HepG2 (cell line): ENCODE measurements around the gene WSCD2. TPM values are rescaled to one million over a fixed set of nuclear protein-coding genes. Genes with fewer than 3 reads are reported as not detected.

Experiments
- ATAC-seq: fragments of 200-7000 bp; cut with Tn5 transposase; 3 replicates; pipeline ENCODE4 v1.9.1; 2020; ENCODE audit warnings: mild to moderate bottlenecking, moderate library complexity
- BruUV-seq: library from RNA; stranded (reverse); fragments of 400-500 nt; replicated peaks from 2 replicates; lab custom pipeline; 2021; lab: Mats Ljungman, UMichigan
- CTCF ChIA-PET: fragments of 300-600 bp; formaldehyde crosslinking; extraction: SDS; loops from one replicate; lab custom pipeline; 2021; ENCODE audit warnings: low total read pairs, inconsistent platforms, low intra/inter-chr PET ratio; lab: Yijun Ruan, JAX
- POLR2A ChIA-PET: fragments of 350-600 bp; sonication (Branson Sonifier 250); formaldehyde crosslinking; loops from one replicate; lab custom pipeline; 2020; ENCODE audit warnings: antibody characterized with exemption, inconsistent platforms; lab: Yijun Ruan, JAX
- DNase-seq: peaks from one replicate; pipeline ENCODE4 v3.0.0-alpha.2; 2015; ENCODE audit warnings: low spot score
- FAIRE-seq: peaks from 3 replicates; lab custom pipeline; 2011; peaks lifted over from hg19 to GRCh38; lab: Jason Lieb, UNC
- H2AFZ ChIP-seq: one replicate; pipeline ENCODE4 v1.6.1; 2011; ENCODE audit warnings: low read length, inconsistent platforms
- H3K27ac ChIP-seq: fragments of 300-600 bp; 3 replicates; pipeline ENCODE4 v1.8.0; 2011; ENCODE audit warnings: mixed run types, mild to moderate bottlenecking, mixed read lengths, low read length, inconsistent platforms; ENCODE audit not compliant: insufficient read depth; ENCODE audit errors: extremely low read length
- H3K27me3 ChIP-seq, 2 experiments: fragments of 200-600 bp in 1 of 2; 2 replicates in 1 of 2; 3 replicates in 1 of 2; pipeline versions ENCODE4 v1.6.0 to v1.8.0; 2011; ENCODE audit warnings: low read length in 2 of 2, mild to moderate bottlenecking in 2 of 2, moderate library complexity in 2 of 2, inconsistent platforms in 1 of 2; ENCODE audit not compliant: insufficient read depth in 2 of 2, control insufficient read depth in 1 of 2
- H3K36me3 ChIP-seq, 2 experiments: fragments of 200-600 bp in 1 of 2; replicated peaks in 1 of 2; 2 replicates in 1 of 2; 3 replicates in 1 of 2; pipeline versions ENCODE4 v1.5.1 to v1.8.0; 2011; ENCODE audit warnings: low read length in 2 of 2, inconsistent platforms in 1 of 2; ENCODE audit not compliant: insufficient read depth in 2 of 2, control insufficient read depth in 1 of 2
- H3K4me1 ChIP-seq: 2 replicates; pipeline ENCODE4 v1.5.1; 2012; ENCODE audit warnings: low read length, inconsistent platforms; ENCODE audit not compliant: insufficient read depth
- H3K4me2 ChIP-seq: 2 replicates; pipeline ENCODE4 v1.6.0; 2011; ENCODE audit warnings: low read depth, low read length, inconsistent platforms
- H3K4me3 ChIP-seq, 3 experiments: fragments of 200-600 bp in 1 of 3; sonication (generic), shearing (Covaris generic) in 1 of 3; replicated peaks in 1 of 3; 2 replicates each; pipeline ENCODE4 v1.5.1; 2011 to 2016; ENCODE audit warnings: low read length in 3 of 3, inconsistent platforms in 2 of 3, low read depth in 2 of 3, mild to moderate bottlenecking in 2 of 3, control low read depth in 1 of 3, mixed read lengths in 1 of 3; ENCODE audit not compliant: insufficient read depth in 1 of 3
- H3K79me2 ChIP-seq: one replicate; pipeline ENCODE4 v1.6.1; 2011; ENCODE audit warnings: low read length, inconsistent platforms; ENCODE audit not compliant: insufficient read depth
- H3K9ac ChIP-seq: 2 replicates; pipeline ENCODE4 v1.6.0; 2011; ENCODE audit warnings: mild to moderate bottlenecking, low read depth, low read length, inconsistent platforms; ENCODE audit not compliant: insufficient read depth
- H3K9me3 ChIP-seq: 2 replicates; pipeline ENCODE4 v1.5.1; 2012; ENCODE audit warnings: mild to moderate bottlenecking, low read length
- H4K20me1 ChIP-seq: 2 replicates; pipeline ENCODE4 v1.6.0; 2011; ENCODE audit warnings: inconsistent platforms, mild to moderate bottlenecking, low read length, moderate library complexity; ENCODE audit not compliant: insufficient read depth
- ASH2L ChIP-seq: fragments of 300-600, 200-600 bp; sonication (generic); IDR thresholded peaks from 2 replicates; pipeline ENCODE4 v1.7.0; 2017; ENCODE audit warnings: low read depth, mild to moderate bottlenecking, moderate library complexity, mixed read lengths, low read length; ENCODE audit not compliant: insufficient read length
- BORCS8-MEF2B ChIP-seq: sonication (generic); formaldehyde crosslinking; IDR thresholded peaks from 2 replicates; pipeline ENCODE4 v1.8.0; 2022; ENCODE audit warnings: mild to moderate bottlenecking, missing genetic modification reagents
- CENPT ChIP-seq: sonication (generic); formaldehyde crosslinking; IDR thresholded peaks from 2 replicates; pipeline ENCODE4 v1.8.0; 2022; ENCODE audit warnings: low read depth, mild to moderate bottlenecking, moderate library complexity, missing genetic modification reagents
- CREBL2 ChIP-seq: sonication (generic); formaldehyde crosslinking; IDR thresholded peaks from 2 replicates; pipeline ENCODE4 v1.8.1; 2023; ENCODE audit warnings: missing genetic modification reagents, mild to moderate bottlenecking, borderline replicate concordance
- E2F2 ChIP-seq: sonication (generic); formaldehyde crosslinking; IDR thresholded peaks from 2 replicates; pipeline ENCODE4 v1.4.0; 2020; ENCODE audit warnings: missing genetic modification reagents, borderline replicate concordance
- MAFF ChIP-seq: IDR thresholded peaks from 2 replicates; pipeline ENCODE4 v1.6.1; 2011; ENCODE audit warnings: low read depth, low read length, improper control_type of control experiment
- MNT ChIP-seq: fragments of 450-650 bp; IDR thresholded peaks from 2 replicates; pipeline ENCODE4 v1.6.1; 2016
- NR0B2 ChIP-seq: sonication (generic); formaldehyde crosslinking; IDR thresholded peaks from 2 replicates; pipeline ENCODE4 v1.4.0; 2020; ENCODE audit warnings: mild to moderate bottlenecking, missing genetic modification reagents
- ZBTB33 ChIP-seq: sonication (generic); formaldehyde crosslinking; IDR thresholded peaks from 2 replicates; pipeline ENCODE4 v1.4.0; 2020; ENCODE audit warnings: missing genetic modification reagents
- ZFP1 ChIP-seq: IDR thresholded peaks from 2 replicates; pipeline ENCODE4 v1.6.1; 2016
- ZFP36L2 ChIP-seq: sonication (generic); formaldehyde crosslinking; IDR thresholded peaks from 2 replicates; pipeline ENCODE4 v1.4.0; 2020; ENCODE audit warnings: missing genetic modification reagents
- ZNF619 ChIP-seq: sonication (generic); formaldehyde crosslinking; IDR thresholded peaks from 2 replicates; pipeline ENCODE4 v1.4.0; 2020; ENCODE audit warnings: mild to moderate bottlenecking, missing genetic modification reagents
- ZNF878 ChIP-seq: sonication (generic); formaldehyde crosslinking; IDR thresholded peaks from 2 replicates; pipeline ENCODE4 v1.8.1; 2023; ENCODE audit warnings: mild to moderate bottlenecking, missing genetic modification reagents, moderate library complexity
- ZNF879 ChIP-seq: sonication (generic); formaldehyde crosslinking; IDR thresholded peaks from 2 replicates; pipeline ENCODE4 v1.8.1; 2023; ENCODE audit warnings: missing genetic modification reagents
- WGBS: methylation state at CpG from one replicate; pipeline ENCODE4 v1.1.6; 2017; ENCODE audit warnings: low lambda C conversion rate; 5-methylcytosine and 5-hydroxymethylcytosine counted together
- in situ Hi-C: cut with HindIII; loops from 2 replicates; pipeline ENCODE4 v1.10.0; 2017; ENCODE audit warnings: low pct_unique_long_range_greater_than_20kb; ENCODE audit not compliant: extremely low pct_ligation_motif_present
- intact Hi-C: fragments of 100-400 bp; cut with micrococcal nuclease; formaldehyde crosslinking; loops from one replicate; pipeline ENCODE4 v1.10.0; 2022; ENCODE audit not compliant: unreplicated experiment
- polyA plus RNA-seq, 8 experiments: library from polyadenylated mRNA; depleted of rRNA in 3 of 8; stranded (reverse) in 7 of 8; unstranded in 1 of 8; fragments of >200 nt; fragmentation: Illumina TruSeq in 4 of 8; extraction: Trizol in 4 of 8; gene quantifications; 2 replicates each; pipeline versions ENCODE4 v1.2.1 to v1.2.3, GENCODE V29; 2011 to 2016; ENCODE audit warnings: low read depth in 4 of 8, missing spikeins in 1 of 8, mixed read lengths in 1 of 8; ENCODE audit not compliant: insufficient read depth in 1 of 8
- total RNA-seq, 5 experiments: library from RNA; depleted of rRNA; stranded (reverse); fragments of >200 nt; fragmentation: Illumina TruSeq; extraction: Trizol; gene quantifications; 2 replicates each; pipeline ENCODE4 v1.2.3, GENCODE V29; 2016; ENCODE audit warnings: low read depth in 1 of 5

WSCD2 gene
- total and polyA plus RNA-seq, 2 of the 13 experiments (the other 11 are each of a cell fraction or from before 2014, with no cell fraction given), result not detected

- WGBS, result 0% methylated on average over 2 of the region's 3 CpGs
- Histone ChIP-seq H2AFZ (no peak overlapping the region), H3K4me3 (no peak overlapping the region), H3K27ac (no peak overlapping the region), H3K27me3 (no peaks in the 10 kb centered on the region; a peak in 1 of 5 replicates), H3K9me3 (no peaks in the 10 kb centered on the region), H3K36me3 (no peaks in the 10 kb centered on the region), H3K79me2 (no peaks in the 10 kb centered on the region), H3K9ac (no peak overlapping the region), H4K20me1 (no peaks in the 10 kb centered on the region), H3K4me1 (no peaks in the 10 kb centered on the region), H3K4me2 (no peak overlapping the region)
- ATAC-seq (no peak), DNase-seq (no peak), FAIRE-seq (no peak)
- no peak for TF ChIP-seq ZFP1 (CRISPR knock-in tag)
- intact Hi-C loops (no loop called here), in situ Hi-C loops (no loop called here)
- no TSS peak for BruUV-seq
- CTCF ChIA-PET, result no interaction called here
- POLR2A ChIA-PET, result no interaction called here
Observed at GRCh38 chr12:108167974-108168373, 38.9 kb downstream of the WSCD2 start.

- FAIRE-seq (no peak), DNase-seq (no peak), ATAC-seq (no peak)
- Histone ChIP-seq H3K4me1 (no peaks in the 10 kb centered on the region), H3K9ac (no peak overlapping the region), H4K20me1 (no peaks in the 10 kb centered on the region), H3K27me3 (no peaks in the 10 kb centered on the region; a peak in 1 of 5 replicates), H3K9me3 (no peaks in the 10 kb centered on the region), H3K4me3 (no peak overlapping the region), H3K36me3 (no peaks in the 10 kb centered on the region), H3K4me2 (no peak overlapping the region), H2AFZ (no peak overlapping the region), H3K27ac (no peak overlapping the region), H3K79me2 (no peaks in the 10 kb centered on the region)
- in situ Hi-C loops (no loop called here), intact Hi-C loops (no loop called here)
- no TSS peak for BruUV-seq
- ChIA-PET CTCF (no interaction called here), POLR2A (no interaction called here)
- WGBS, result 0% methylated on average over 2 of the region's 2 CpGs
- TF ChIP-seq ZNF619 (CRISPR knock-in tag), result no peak
- no peak for TF ChIP-seq ZNF878 (CRISPR knock-in tag)
- TF ChIP-seq ZNF879 (CRISPR knock-in tag), result no peak
- TF ChIP-seq MNT, result no peak
- no peak for TF ChIP-seq ZFP36L2
- no peak for TF ChIP-seq BORCS8-MEF2B
- no peak for TF ChIP-seq CENPT
- TF ChIP-seq ASH2L, result no peak
- no peak for TF ChIP-seq MAFF
- TF ChIP-seq ZBTB33 (CRISPR knock-in tag), result no peak
- no peak for TF ChIP-seq CREBL2 (CRISPR knock-in tag)
- TF ChIP-seq E2F2 (CRISPR knock-in tag), result no peak
- no peak for TF ChIP-seq NR0B2
Observed at GRCh38 chr12:108169708-108170107, 40.6 kb downstream of the WSCD2 start.
